UCSD-AML1 (cell line): ENCODE data around the gene NUP155.
"Not testable (repeated sequence)": the region's sequence is repeated elsewhere in the genome, so short reads cannot be mapped to it uniquely, and the experiment has no call there.

Experiments used
- DNase-seq: peaks from one replicate; lab custom pipeline; 2025; ENCODE audit not compliant: unreplicated experiment; lab: John Stamatoyannopoulos, UW

NUP155 gene

DNA sequence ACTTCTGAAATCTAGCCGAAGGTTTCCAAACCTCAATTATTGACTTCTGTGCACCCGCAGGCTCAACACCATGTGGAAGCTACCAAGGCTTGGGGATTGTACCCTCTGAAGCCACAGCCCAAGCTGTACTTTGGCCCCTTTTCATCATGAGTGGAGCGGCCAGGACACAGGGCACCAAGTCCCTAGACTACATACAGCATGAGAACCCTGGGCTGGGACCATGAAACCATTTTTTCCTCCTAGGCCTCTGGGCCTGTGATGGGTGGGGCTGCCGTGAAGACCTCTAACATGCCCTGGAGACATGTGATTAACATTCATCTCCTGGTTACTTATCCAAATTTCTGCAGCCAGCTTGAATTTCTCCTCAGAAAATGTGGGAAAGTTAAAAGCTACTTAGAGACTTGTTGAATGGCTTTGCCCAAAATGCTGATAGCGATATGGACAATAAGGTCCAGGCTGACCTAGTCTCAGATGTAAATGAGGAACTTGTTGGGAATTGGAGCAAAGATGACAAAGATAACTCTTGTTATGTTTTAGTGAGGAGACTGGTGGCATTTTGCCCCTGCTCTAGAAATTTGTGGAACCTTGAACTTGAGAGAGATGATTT, 87.6 kb downstream of the NUP155 start:
- DNase-seq, result no peak

- DNase-seq, result no peak
Observed at GRCh38 chr5:37275511-37275910, 95.4 kb downstream of the NUP155 start.

- no peak for DNase-seq
Observed at GRCh38 chr5:37272511-37272910, 98.4 kb downstream of the NUP155 start.

DNA sequence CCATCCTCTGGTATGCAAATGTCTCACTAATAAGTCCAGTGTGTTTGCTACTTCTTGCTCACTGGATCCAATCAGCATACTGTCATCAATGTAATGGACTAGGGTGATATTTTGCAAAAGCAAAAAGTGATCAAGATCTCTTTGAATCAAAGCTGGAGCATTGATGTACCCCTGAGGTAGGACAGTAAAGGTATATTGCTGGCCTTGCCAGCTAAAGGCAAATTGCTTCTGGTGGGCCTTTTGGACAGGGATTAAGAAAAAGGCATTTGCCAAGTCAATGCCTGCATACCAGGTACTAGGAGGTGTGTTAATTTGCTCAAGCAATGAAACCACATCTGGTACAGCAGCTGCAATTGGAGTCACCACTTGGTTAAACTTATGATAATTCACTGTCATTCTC, 102.8 kb downstream of the NUP155 start:
- not testable (repeated sequence) for DNase-seq

GRCh38 chr5:37255774-37256358, 115.0 kb downstream of the NUP155 start:
- DNase-seq, result no peak

DNA sequence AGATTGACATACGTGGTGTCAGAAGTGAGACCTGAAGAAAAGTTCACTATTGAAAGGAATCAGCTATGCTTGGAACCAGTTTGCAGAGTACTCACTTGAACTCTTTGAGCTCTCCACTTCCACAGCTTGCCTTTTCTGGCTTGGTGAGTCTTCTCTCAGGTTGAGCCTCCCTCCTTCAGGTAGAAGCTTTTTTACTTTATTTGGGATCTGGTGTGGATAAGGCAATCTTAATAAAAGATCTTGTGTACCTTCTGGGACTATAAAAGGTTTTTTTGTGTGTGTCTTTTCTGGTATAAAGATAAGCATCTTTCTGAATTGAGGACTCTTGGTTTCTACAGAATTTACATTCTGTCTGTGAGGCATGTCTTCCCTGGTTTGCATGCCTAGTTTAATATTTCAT, 116.3 kb downstream of the NUP155 start:
- DNase-seq, result no peak

DNA sequence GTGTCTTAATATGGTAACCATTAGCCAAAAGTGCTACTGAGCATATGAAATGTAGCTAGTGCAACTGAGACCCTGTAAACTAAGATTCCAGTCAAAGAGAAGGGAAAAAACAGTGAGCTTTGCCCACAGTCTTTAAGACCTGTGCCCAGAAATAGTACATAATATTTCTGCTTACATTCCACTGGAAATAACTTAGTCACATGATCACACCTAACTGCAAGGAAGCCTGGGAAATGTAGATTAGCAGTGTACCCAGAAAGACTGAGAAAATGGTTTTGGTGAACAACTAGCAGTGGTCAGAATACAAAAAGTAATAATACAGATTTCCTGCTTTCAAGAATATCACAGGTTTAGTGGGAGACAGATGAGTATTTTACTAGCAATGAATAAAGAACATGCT, 119.2 kb downstream of the NUP155 start:
- DNase-seq, result no peak

- no peak for DNase-seq
Observed at GRCh38 chr5:37249815-37250164, 121.1 kb downstream of the NUP155 start.

- peak; percentile 82 for DNase-seq
Observed at GRCh38 chr5:37248970-37249814, 121.7 kb downstream of the NUP155 start, which contains the start of gene CPLANE1. TSS of gene CPLANE1 (minus strand) at chr5:37249376. CDS start at chr5:37247698, 1,678 bp downstream.

- no peak for DNase-seq
Observed at GRCh38 chr5:37248421-37248969, 122.4 kb downstream of the NUP155 start.

- DNase-seq, result no peak
Observed at GRCh38 chr5:37247496-37247895, 123.4 kb downstream of the NUP155 start.

DNA sequence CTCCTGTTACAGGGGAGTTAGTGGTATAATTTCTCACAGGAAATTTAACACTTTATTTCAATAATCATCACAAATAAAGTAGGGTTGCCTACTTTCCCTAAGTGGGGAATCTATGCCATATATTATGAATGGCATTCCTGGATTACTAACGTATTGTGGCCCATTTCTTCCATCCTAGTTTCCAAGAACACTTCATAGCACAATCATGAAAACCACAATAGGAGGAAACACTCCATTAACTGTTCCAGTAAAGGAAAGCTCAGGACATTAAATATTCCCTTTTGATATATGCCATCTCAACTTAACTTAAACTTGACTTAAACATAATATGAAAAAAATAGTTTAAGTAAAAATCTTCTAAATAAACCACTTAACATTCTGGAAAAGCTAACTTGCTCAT, 123.9 kb downstream of the NUP155 start:
- no peak for DNase-seq
